Mammary epithelial cell (primary cell): ENCODE results near the gene TTC33.

Experiments used
- EZH2 ChIP-seq: IDR thresholded peaks from 2 replicates; pipeline ENCODE4 v1.6.1; 2012; ENCODE audit warnings: low read length, inconsistent platforms, borderline replicate concordance
- TF ChIP-seq, protein P1 (sequence below), 2 donors: IDR thresholded peaks in 1 of 2; conservative IDR thresholded peaks in 1 of 2; 2 replicates each; pipeline ENCODE4 v1.5.1; 2011 to 2012; ENCODE audit warnings: inconsistent platforms in 2 of 2, low read length in 2 of 2, mild to moderate bottlenecking in 2 of 2, control low read depth in 1 of 2, low read depth in 1 of 2; ENCODE audit not compliant: insufficient read depth in 1 of 2; ENCODE audit errors: extremely low read depth in 1 of 2

DNA sequence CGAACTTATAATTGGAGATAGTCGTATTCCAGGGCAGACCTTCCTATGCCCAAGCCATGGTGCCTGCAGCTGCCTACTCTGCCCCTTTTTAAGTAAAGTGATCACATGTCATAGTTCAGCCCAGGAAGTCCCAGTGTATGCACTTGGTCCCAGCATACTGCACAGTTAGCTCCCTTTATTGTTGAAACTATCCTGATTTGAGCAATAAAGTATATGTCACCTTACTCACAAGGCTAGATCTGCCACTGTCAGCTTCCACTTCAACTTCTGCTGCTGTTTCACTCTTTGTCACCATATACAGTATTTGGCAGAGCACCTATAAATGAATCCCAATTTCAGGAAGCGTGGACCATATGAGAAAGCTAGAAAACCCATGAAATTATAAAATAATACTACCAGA, 179.8 kb downstream of the TTC33 start:
- TF ChIP-seq, protein P1, sequence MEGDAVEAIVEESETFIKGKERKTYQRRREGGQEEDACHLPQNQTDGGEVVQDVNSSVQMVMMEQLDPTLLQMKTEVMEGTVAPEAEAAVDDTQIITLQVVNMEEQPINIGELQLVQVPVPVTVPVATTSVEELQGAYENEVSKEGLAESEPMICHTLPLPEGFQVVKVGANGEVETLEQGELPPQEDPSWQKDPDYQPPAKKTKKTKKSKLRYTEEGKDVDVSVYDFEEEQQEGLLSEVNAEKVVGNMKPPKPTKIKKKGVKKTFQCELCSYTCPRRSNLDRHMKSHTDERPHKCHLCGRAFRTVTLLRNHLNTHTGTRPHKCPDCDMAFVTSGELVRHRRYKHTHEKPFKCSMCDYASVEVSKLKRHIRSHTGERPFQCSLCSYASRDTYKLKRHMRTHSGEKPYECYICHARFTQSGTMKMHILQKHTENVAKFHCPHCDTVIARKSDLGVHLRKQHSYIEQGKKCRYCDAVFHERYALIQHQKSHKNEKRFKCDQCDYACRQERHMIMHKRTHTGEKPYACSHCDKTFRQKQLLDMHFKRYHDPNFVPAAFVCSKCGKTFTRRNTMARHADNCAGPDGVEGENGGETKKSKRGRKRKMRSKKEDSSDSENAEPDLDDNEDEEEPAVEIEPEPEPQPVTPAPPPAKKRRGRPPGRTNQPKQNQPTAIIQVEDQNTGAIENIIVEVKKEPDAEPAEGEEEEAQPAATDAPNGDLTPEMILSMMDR (conservative IDR thresholded peaks at IDR 0.05 in 1 of 2, IDR thresholded peaks at IDR 0.05 in 1 of 2; ENCODE audit: extremely low read depth in 1 of 2, insufficient read depth in 1 of 2, low read depth in 1 of 2, low read length in 2 of 2): no peak
- no peak for TF ChIP-seq EZH2
